ENCODE measurements around the gene CD19.

Gene CD19

GRCh38 chr16:28983644-28984043, 51.9 kb downstream of the CD19 start:
- no peak for DNase-seq

- no peak for DNase-seq
Measured at GRCh38 chr16:28984091-28984490, 52.3 kb downstream of the CD19 start.

- peak; percentile 77 for DNase-seq
Measured at GRCh38 chr16:28984619-28985135, 52.9 kb downstream of the CD19 start, which contains the start of gene LAT. Gene LAT, plus strand, starts transcription at chr16:28985052. Its CDS starts 366 bp downstream, at chr16:28985418.

GRCh38 chr16:28985211-28986041, 53.7 kb downstream of the CD19 start:
- no peak for DNase-seq

- DNase-seq: no peak
Measured at GRCh38 chr16:28986046-28986445, 54.3 kb downstream of the CD19 start.

GRCh38 chr16:28986492-28986891, 54.7 kb downstream of the CD19 start:
- DNase-seq: no peak

GRCh38 chr16:28987170-28987853, 55.5 kb downstream of the CD19 start:
- DNase-seq: no peak

Measured in stimulated activated CD4-positive, alpha-beta T cell treated with anti-CD3 and anti-CD28 coated beads, Interleukin-12 subunit alpha, Interleukin-12 subunit beta, amount 100 ng/mL, for 4 hours (primary cell).